Measurements from ENCODE around the gene OSBP2.

The OSBP2 gene

DNA sequence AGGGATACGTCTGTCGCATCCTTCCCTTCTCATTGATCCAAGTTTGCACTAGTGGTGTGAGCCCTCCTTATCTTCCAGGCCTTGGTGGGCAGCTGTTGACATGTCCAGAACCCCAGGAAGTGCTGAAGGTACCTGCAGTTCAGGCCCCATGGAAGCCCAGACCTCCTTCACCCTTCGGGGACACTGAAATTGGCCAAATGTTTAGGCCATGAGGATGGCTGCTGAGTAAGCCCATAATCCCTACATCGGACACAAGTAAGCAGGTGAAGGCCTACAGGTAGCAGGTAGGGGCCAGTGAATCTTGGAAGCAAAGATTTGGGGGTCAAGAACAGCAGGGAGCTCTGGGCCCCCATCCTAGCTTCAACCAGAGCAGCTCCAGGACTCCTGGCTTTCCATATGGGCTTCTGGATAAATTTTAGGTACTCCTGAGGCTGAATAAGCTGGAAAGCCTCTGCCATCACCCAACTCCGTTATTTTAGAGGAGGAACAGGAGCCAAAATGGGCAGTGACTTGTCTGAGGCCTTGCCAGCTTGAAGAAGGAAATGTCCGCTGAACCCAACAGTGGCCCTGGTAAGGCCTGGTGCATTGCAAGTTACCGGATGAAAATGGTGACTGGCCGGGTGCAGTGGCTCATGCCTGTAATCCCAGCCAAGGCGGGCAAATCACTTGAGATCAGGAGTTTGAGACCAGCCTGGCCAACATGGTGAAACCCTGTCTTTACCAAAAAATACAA, 228.7 kb downstream of the OSBP2 start:
- no peak for TF ChIP-seq CEBPB (IDR thresholded peaks at IDR 0.05)
- no peak for TF ChIP-seq NFIC (IDR thresholded peaks at IDR 0.05)
- TF ChIP-seq FOXM1 (IDR thresholded peaks at IDR 0.05; ENCODE audit: borderline replicate concordance, low read depth), result no peak
- TF ChIP-seq TEAD4 (IDR thresholded peaks at IDR 0.05), result no peak
- TF ChIP-seq RAD21 (IDR thresholded peaks at IDR 0.05; ENCODE audit: low read depth), result no peak
- TF ChIP-seq TAF1 (IDR thresholded peaks at IDR 0.05; ENCODE audit: low read depth), result no peak
- no peak for TF ChIP-seq ZBTB7A (IDR thresholded peaks at IDR 0.05; ENCODE audit: low read depth)
- no peak for TF ChIP-seq TCF12 (IDR thresholded peaks at IDR 0.05; ENCODE audit: low read depth)
- TF ChIP-seq EP300 (IDR thresholded peaks at IDR 0.05; ENCODE audit: borderline replicate concordance), result no peak
- TF ChIP-seq, protein P1, sequence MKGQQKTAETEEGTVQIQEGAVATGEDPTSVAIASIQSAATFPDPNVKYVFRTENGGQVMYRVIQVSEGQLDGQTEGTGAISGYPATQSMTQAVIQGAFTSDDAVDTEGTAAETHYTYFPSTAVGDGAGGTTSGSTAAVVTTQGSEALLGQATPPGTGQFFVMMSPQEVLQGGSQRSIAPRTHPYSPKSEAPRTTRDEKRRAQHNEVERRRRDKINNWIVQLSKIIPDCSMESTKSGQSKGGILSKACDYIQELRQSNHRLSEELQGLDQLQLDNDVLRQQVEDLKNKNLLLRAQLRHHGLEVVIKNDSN (IDR thresholded peaks at IDR 0.05), result no peak
- no peak for TF ChIP-seq CREB1 (IDR thresholded peaks at IDR 0.05; ENCODE audit: low read depth)
- no peak for TF ChIP-seq YY1 (IDR thresholded peaks at IDR 0.05; ENCODE audit: low read depth)
- TF ChIP-seq, protein P2, sequence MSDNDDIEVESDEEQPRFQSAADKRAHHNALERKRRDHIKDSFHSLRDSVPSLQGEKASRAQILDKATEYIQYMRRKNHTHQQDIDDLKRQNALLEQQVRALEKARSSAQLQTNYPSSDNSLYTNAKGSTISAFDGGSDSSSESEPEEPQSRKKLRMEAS (IDR thresholded peaks at IDR 0.05), result no peak
- TF ChIP-seq, protein P3, sequence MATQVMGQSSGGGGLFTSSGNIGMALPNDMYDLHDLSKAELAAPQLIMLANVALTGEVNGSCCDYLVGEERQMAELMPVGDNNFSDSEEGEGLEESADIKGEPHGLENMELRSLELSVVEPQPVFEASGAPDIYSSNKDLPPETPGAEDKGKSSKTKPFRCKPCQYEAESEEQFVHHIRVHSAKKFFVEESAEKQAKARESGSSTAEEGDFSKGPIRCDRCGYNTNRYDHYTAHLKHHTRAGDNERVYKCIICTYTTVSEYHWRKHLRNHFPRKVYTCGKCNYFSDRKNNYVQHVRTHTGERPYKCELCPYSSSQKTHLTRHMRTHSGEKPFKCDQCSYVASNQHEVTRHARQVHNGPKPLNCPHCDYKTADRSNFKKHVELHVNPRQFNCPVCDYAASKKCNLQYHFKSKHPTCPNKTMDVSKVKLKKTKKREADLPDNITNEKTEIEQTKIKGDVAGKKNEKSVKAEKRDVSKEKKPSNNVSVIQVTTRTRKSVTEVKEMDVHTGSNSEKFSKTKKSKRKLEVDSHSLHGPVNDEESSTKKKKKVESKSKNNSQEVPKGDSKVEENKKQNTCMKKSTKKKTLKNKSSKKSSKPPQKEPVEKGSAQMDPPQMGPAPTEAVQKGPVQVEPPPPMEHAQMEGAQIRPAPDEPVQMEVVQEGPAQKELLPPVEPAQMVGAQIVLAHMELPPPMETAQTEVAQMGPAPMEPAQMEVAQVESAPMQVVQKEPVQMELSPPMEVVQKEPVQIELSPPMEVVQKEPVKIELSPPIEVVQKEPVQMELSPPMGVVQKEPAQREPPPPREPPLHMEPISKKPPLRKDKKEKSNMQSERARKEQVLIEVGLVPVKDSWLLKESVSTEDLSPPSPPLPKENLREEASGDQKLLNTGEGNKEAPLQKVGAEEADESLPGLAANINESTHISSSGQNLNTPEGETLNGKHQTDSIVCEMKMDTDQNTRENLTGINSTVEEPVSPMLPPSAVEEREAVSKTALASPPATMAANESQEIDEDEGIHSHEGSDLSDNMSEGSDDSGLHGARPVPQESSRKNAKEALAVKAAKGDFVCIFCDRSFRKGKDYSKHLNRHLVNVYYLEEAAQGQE (IDR thresholded peaks at IDR 0.05; ENCODE audit: low read depth), result no peak

DNA sequence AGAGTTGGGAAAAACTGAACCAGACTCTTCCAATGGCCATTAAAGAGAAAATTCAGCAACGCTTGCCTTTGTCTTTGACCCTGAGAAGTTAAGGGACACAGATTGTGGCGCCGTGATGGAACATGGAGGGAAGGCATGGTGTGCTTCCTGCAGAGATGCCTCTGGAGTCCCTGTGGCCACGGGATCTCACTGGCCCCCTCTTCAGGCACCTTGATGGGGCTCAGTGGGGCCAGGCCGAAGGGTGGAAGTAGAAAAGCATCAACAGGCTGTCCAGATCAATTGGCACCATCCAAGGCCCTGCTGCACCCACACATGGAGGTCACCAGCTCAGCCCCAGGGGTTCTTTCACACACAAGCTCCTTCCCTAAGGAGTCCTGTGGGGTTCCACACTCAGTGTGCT, 231.0 kb downstream of the OSBP2 start:
- no peak for TF ChIP-seq CEBPB (IDR thresholded peaks at IDR 0.05)
- TF ChIP-seq, protein P3 (IDR thresholded peaks at IDR 0.05; ENCODE audit: low read depth), result no peak
- no peak for TF ChIP-seq NFIC (IDR thresholded peaks at IDR 0.05)
- TF ChIP-seq RAD21 (IDR thresholded peaks at IDR 0.05; ENCODE audit: low read depth), result no peak
- no peak for TF ChIP-seq YY1 (IDR thresholded peaks at IDR 0.05; ENCODE audit: low read depth)
- TF ChIP-seq EGR1 (IDR thresholded peaks at IDR 0.05), result no peak
- no peak for TF ChIP-seq EP300 (IDR thresholded peaks at IDR 0.05; ENCODE audit: borderline replicate concordance)
- TF ChIP-seq FOXM1 (IDR thresholded peaks at IDR 0.05; ENCODE audit: borderline replicate concordance, low read depth), result no peak
- TF ChIP-seq, protein P1 (IDR thresholded peaks at IDR 0.05), result no peak
- no peak for TF ChIP-seq TCF12 (IDR thresholded peaks at IDR 0.05; ENCODE audit: low read depth)
- TF ChIP-seq CREB1 (IDR thresholded peaks at IDR 0.05; ENCODE audit: low read depth), result no peak
- no peak for TF ChIP-seq ZBTB7A (IDR thresholded peaks at IDR 0.05; ENCODE audit: low read depth)
- no peak for TF ChIP-seq TEAD4 (IDR thresholded peaks at IDR 0.05)
- TF ChIP-seq TAF1 (IDR thresholded peaks at IDR 0.05; ENCODE audit: low read depth), result no peak
- TF ChIP-seq, protein P2 (IDR thresholded peaks at IDR 0.05), result no peak

DNA sequence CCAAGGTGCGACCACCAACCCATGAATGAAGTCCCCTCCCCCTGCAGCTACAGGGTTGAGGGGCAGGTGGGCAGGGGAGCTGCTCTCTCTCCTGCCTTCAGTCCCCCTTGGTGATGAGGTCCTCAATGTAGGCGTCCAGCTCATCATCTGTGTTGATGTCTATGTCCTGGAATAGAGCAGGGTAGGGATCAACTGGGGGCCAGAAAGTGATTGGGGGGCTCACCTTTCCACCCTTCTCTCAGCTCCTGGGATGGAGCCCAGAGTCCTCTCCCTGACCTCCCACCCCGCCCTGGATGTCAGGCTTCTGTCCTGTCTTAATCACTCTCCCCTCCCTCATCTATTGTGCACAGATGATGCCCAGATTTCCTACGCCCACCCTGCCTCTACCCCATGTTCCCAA, 232.0 kb downstream of the OSBP2 start:
- TF ChIP-seq EP300 (IDR thresholded peaks at IDR 0.05; ENCODE audit: borderline replicate concordance) (no peak), CREB1 (IDR thresholded peaks at IDR 0.05; ENCODE audit: low read depth) (no peak), TEAD4 (IDR thresholded peaks at IDR 0.05) (no peak), RAD21 (IDR thresholded peaks at IDR 0.05; ENCODE audit: low read depth) (no peak), EGR1 (IDR thresholded peaks at IDR 0.05) (no peak), NFIC (IDR thresholded peaks at IDR 0.05) (no peak), TCF12 (IDR thresholded peaks at IDR 0.05; ENCODE audit: low read depth) (no peak), ZBTB7A (IDR thresholded peaks at IDR 0.05; ENCODE audit: low read depth) (no peak)
- TF ChIP-seq, protein P2 (IDR thresholded peaks at IDR 0.05), result no peak
- TF ChIP-seq, protein P3 (IDR thresholded peaks at IDR 0.05; ENCODE audit: low read depth), result no peak
- TF ChIP-seq, protein P1 (IDR thresholded peaks at IDR 0.05), result no peak

Measured in Ishikawa (cell line).